Measurements from ENCODE around the gene PRRT3. TPM values are rescaled to one million over a fixed set of nuclear protein-coding genes. Genes with fewer than 3 reads are reported as not detected.

PRRT3 gene
- 1 to 10 TPM in 2 of 4 donors, under 1 TPM in 2; 0.82 to 2.4 (median 1.0) TPM for total RNA-seq

DNA sequence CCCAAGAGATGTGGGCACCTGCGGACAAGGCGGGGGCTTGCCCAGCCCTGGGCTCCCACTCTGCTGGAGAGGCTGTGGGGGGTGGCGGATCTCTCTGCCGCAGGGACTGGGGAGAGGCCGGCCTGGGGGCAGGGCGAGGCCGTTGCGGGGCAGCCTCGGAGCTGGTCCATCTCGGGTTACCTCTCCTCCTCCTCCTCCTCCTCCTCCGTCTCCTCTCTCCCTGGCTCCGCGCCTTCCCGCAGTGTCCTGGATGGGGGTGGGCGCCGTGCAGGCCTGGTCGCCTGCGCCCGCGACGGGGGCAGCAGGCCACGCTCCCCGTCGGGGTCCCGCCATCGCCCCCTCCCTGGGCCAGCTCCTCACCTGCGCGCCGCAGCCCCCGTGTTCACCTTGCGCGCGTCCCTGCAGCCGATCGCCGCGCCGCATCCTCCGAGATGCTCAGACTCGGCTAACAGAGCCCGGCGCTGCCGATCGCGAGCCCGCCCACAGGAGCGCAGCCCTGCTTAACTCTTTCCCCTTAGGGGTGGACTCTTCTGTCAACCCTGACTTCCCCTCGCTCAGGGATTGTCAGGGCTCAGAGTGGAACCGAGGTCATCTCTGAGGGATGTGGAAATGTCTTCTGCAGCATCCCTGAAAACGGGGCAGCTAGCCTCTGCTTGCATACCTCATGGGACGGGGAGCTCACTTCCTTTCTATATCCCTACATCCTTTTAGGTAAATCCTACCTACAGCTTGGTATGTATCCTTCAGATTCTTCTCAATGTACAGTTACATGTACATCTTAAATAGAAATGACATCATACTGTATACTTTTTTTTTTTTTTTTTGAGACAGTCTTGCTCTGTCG, at the start of gene PRRT3:
Gene PRRT3, minus strand, starts transcription at position 447 of the 844 bp plus-strand sequence. CDS start 2,293 bp downstream, outside the sequence.
- TF ChIP-seq, protein P1, sequence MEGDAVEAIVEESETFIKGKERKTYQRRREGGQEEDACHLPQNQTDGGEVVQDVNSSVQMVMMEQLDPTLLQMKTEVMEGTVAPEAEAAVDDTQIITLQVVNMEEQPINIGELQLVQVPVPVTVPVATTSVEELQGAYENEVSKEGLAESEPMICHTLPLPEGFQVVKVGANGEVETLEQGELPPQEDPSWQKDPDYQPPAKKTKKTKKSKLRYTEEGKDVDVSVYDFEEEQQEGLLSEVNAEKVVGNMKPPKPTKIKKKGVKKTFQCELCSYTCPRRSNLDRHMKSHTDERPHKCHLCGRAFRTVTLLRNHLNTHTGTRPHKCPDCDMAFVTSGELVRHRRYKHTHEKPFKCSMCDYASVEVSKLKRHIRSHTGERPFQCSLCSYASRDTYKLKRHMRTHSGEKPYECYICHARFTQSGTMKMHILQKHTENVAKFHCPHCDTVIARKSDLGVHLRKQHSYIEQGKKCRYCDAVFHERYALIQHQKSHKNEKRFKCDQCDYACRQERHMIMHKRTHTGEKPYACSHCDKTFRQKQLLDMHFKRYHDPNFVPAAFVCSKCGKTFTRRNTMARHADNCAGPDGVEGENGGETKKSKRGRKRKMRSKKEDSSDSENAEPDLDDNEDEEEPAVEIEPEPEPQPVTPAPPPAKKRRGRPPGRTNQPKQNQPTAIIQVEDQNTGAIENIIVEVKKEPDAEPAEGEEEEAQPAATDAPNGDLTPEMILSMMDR (IDR thresholded peaks at IDR 0.05; ENCODE audit: low read depth): no peak

DNA sequence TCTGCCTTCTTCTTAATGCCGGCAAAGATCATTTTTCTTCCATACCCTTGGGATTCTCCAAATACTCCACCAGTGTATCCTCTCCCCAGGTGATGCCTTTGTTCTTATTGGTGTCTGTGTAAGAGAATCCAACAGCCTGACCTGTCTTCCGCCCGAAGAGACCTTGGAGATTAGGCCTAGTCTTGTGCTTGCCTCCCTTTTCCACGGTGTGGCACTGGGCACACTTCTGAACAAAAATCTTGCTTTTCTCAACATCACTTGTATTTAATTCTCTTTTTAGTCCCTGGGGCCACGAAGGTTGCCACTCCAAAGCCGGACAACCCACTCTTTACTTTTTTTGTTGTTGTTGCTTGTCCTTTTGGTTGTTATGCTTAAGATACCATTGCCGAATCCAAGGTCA, 48.5 kb upstream of the PRRT3 start:
- TF ChIP-seq, protein P1 (IDR thresholded peaks at IDR 0.05; ENCODE audit: low read depth): no peak

GRCh38 chr3:9994086-9994844, 42.1 kb upstream of the PRRT3 start:
- TF ChIP-seq, protein P1 (IDR thresholded peaks at IDR 0.05; ENCODE audit: low read depth): no peak

GRCh38 chr3:9986230-9986725, 34.1 kb upstream of the PRRT3 start:
- TF ChIP-seq, protein P1 (IDR thresholded peaks at IDR 0.05; ENCODE audit: low read depth): no peak

- TF ChIP-seq, protein P1 (IDR thresholded peaks at IDR 0.05; ENCODE audit: low read depth): no peak
Measured at GRCh38 chr3:9980251-9980650, 28.0 kb upstream of the PRRT3 start.

DNA sequence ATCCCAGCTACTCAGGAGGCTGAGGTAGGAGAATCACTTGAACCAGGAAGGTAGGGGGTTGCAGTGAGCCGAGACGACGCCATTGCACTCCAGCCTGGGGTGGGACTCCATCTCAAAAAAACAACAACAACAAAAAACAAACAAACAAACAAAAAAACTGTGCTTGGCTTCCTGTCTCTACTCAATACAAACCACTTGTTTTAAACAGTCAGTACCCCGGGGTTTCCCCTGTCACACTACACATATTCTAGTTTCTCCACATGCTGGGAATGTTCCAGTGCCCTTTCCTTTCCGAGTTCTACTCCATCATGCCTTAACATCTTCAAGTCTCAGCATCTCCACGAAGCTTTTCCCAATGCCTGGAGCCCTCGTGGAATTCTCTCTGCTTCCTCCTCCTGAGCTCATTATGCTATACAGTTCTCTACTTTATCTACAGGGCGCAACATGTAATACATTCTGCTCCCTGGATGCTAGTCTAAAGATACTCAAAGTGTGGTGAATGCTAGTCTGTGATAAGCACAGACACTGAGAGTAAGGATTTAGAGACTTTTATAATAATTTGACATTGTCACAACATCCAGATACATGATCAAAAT, 26.6 kb upstream of the PRRT3 start:
- TF ChIP-seq, protein P1 (IDR thresholded peaks at IDR 0.05; ENCODE audit: low read depth): no peak
